Suppressor macrophage (primary cell): ENCODE measurements around the gene CYB5RL.
"Not testable (repeated sequence)": the region's sequence is repeated elsewhere in the genome, so short reads cannot be mapped to it uniquely, and the experiment has no call there.

ENCODE experiments used
- DNase-seq, 4 experiments: peaks; one replicate each; pipeline ENCODE4 v3.0.0-alpha.2; 2020 to 2022

Gene CYB5RL

GRCh38 chr1:54225986-54226559 is 26.2 kb upstream of the CYB5RL start:
- DNase-seq, result no peak

- no peak for DNase-seq
Measured at GRCh38 chr1:54225378-54225777, 25.5 kb upstream of the CYB5RL start.

- DNase-seq, result no peak
Measured at GRCh38 chr1:54224233-54224632, 24.4 kb upstream of the CYB5RL start.

GRCh38 chr1:54223441-54224202 is 23.8 kb upstream of the CYB5RL start:
- no peak for DNase-seq

- DNase-seq, result no peak
Measured at GRCh38 chr1:54222711-54223110, 22.9 kb upstream of the CYB5RL start.

GRCh38 chr1:54221867-54222484 is 22.1 kb upstream of the CYB5RL start:
- DNase-seq, result no peak

- peak; percentile 28 to 53 (median 42) for DNase-seq
Measured at GRCh38 chr1:54221113-54221834, 21.4 kb upstream of the CYB5RL start.

GRCh38 chr1:54220004-54220811 is 20.4 kb upstream of the CYB5RL start:
- peak; percentile 86 to 94 (median 90) for DNase-seq

GRCh38 chr1:54219688-54220003 is 19.8 kb upstream of the CYB5RL start:
- peak; percentile 36 to 64 (median 48) for DNase-seq

- no peak for DNase-seq
Measured at GRCh38 chr1:54218883-54219687, 19.3 kb upstream of the CYB5RL start.

- no peak for DNase-seq
Measured at GRCh38 chr1:54215523-54215922, 15.7 kb upstream of the CYB5RL start.

GRCh38 chr1:54212872-54213271 is 13.0 kb upstream of the CYB5RL start:
- no peak for DNase-seq

GRCh38 chr1:54207896-54208295 is 8.1 kb upstream of the CYB5RL start:
- DNase-seq, result not testable (repeated sequence)

GRCh38 chr1:54207287-54207686 is 7.5 kb upstream of the CYB5RL start:
- DNase-seq, result no peak

- no peak for DNase-seq
Measured at GRCh38 chr1:54204199-54204598, 4.4 kb upstream of the CYB5RL start.

GRCh38 chr1:54200519-54200997 is 728 bp upstream of the CYB5RL start:
- no peak for DNase-seq

- DNase-seq, result peak; percentile 24 to 41 (median 28)
Measured at GRCh38 chr1:54199151-54199764, 572 bp downstream of the CYB5RL start.

GRCh38 chr1:54193453-54193852 is 6.4 kb downstream of the CYB5RL start:
- no peak for DNase-seq

- no peak for DNase-seq
Measured at GRCh38 chr1:54191525-54191924, 8.3 kb downstream of the CYB5RL start.

- no peak for DNase-seq
Measured at GRCh38 chr1:54190526-54190925, 9.3 kb downstream of the CYB5RL start.

- DNase-seq, result no peak
Measured at GRCh38 chr1:54188291-54188690, 11.5 kb downstream of the CYB5RL start.
